Measurements from ENCODE around the gene RNF157. TPM values are rescaled to one million over a fixed set of nuclear protein-coding genes. Genes with fewer than 3 reads are reported as not detected.

RNF157 gene
- total RNA-seq, 1 experiment from 2014 or later: 11.2 TPM

- no peak for TF ChIP-seq ZNF121 (CRISPR knock-in tag; IDR thresholded peaks at IDR 0.05)
- no peak for TF ChIP-seq ZNF317 (CRISPR knock-in tag; IDR thresholded peaks at IDR 0.05; ENCODE audit: borderline replicate concordance, low read depth)
- no peak for TF ChIP-seq EMX1 (CRISPR knock-in tag; IDR thresholded peaks at IDR 0.05)
Observed at GRCh38 chr17:76176701-76177574, 63.4 kb downstream of the RNF157 start (continued).

- Mint-ChIP-seq H3K4me3 (no peak overlapping the region), H3K36me3 (no peaks in the 10 kb centered on the region), H3K27me3 (ENCODE audit: low read depth) (no peaks in the 10 kb centered on the region), H3K27ac (no peak overlapping the region), H3K9me3 (no peaks in the 10 kb centered on the region), H3K4me1 (peaks cover 11% of the 10 kb centered on the region)
- POLR2A ChIA-PET: interaction anchor here (0.6 kb wide), 1 partner anchor 18 kb away, joined by 5 read pairs; no protein-coding TSS in a partner anchor
- CTCF ChIA-PET: interaction anchor here (1.3 to 1.8 kb wide), 4 partner anchors 8 to 106 kb away, joined by 3 to 12 read pairs (median 6); no protein-coding TSS in a partner anchor
- TF ChIP-seq FOXK1 (CRISPR knock-in tag; IDR thresholded peaks at IDR 0.05) (no peak), GTF2I (CRISPR knock-in tag; conservative IDR thresholded peaks at IDR 0.05) (no peak), MLX (CRISPR knock-in tag; IDR thresholded peaks at IDR 0.05) (no peak), E2F5 (CRISPR knock-in tag; IDR thresholded peaks at IDR 0.05) (no peak), NFE2L1 (CRISPR knock-in tag; IDR thresholded peaks at IDR 0.05) (no peak), OVOL2 (CRISPR knock-in tag; IDR thresholded peaks at IDR 0.05; ENCODE audit: borderline replicate concordance) (no peak), ZNF317 (CRISPR knock-in tag; IDR thresholded peaks at IDR 0.05; ENCODE audit: borderline replicate concordance, low read depth) (no peak), NFATC4 (CRISPR knock-in tag; IDR thresholded peaks at IDR 0.05) (no peak), ESRRA (CRISPR knock-in tag; IDR thresholded peaks at IDR 0.05; ENCODE audit: borderline replicate concordance) (no peak), GRHL2 (CRISPR knock-in tag; IDR thresholded peaks at IDR 0.05; ENCODE audit: insufficient replicate concordance, severe bottlenecking) (no peak), ZNF281 (CRISPR knock-in tag; IDR thresholded peaks at IDR 0.05) (no peak), SMAD4 (CRISPR knock-in tag; IDR thresholded peaks at IDR 0.05) (no peak), MYBL2 (CRISPR knock-in tag; IDR thresholded peaks at IDR 0.05) (no peak), AR (CRISPR knock-in tag; IDR thresholded peaks at IDR 0.05) (no peak), KAT7 (CRISPR knock-in tag; IDR thresholded peaks at IDR 0.05; ENCODE audit: borderline replicate concordance) (no peak)
- ATAC-seq (no peak), DNase-seq (ENCODE audit: low spot score) (no peak)
Observed at GRCh38 chr17:76174037-76174436, 66.3 kb downstream of the RNF157 start.
